ENCODE measurements around the gene ERI3. TPM values are rescaled to one million over a fixed set of nuclear protein-coding genes. Genes with fewer than 3 reads are reported as not detected.
A peak's percentile ranks its signal among the peaks of the same experiment; 100 is the strongest.

ERI3 gene
- total RNA-seq, 2 donors from 2014 or later: 33.2 to 36.0 TPM

DNA sequence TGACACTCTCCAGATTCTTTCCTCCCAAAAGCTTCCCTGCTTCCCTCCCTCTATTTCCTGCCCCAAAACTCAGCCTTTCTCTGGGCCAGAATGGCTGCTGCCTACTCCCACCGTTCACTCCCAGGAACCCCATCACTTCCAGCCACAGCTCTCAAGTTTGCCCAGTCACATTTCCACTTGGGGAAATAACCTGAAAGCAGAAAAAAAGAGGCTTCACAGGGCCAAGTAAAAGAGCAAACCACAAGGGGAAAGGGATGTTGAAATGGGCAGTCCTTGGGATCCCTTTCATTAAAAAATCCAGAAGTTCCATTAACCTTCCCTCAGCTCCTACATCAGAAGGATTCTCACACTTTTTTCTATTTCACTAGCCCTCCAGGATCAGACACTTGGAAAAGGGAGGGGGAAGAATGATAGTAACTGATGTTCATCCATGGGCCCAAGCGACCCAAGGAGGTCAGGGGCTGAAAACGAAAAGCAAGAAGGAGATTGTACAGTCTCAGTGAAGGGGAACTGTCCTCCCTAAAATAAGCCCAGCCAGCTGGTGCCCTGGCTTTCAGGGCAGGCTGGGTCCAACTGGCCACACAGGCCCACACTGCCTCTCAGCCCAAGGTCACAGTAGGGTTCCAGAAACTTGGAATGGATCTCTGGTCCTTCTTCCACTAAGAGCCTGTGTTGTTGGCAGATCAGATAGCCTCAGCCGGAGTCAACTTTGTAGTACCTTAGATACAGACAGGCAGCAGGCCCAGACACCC, 92.1 kb downstream of the ERI3 start:
- ATAC-seq (no peak), DNase-seq (ENCODE audit: low spot score) (no peak)
- Mint-ChIP-seq H3K4me3 (no peak overlapping the region), H3K36me3 (no peaks in the 10 kb centered on the region), H3K9me3 (no peaks in the 10 kb centered on the region), H3K27me3 (no peaks in the 10 kb centered on the region), H3K4me1 (ENCODE audit: low read depth in 2 of 2) (peaks cover 0 to 9% of the 10 kb centered on the region in 2 donors), H3K27ac (no peak overlapping the region)

DNA sequence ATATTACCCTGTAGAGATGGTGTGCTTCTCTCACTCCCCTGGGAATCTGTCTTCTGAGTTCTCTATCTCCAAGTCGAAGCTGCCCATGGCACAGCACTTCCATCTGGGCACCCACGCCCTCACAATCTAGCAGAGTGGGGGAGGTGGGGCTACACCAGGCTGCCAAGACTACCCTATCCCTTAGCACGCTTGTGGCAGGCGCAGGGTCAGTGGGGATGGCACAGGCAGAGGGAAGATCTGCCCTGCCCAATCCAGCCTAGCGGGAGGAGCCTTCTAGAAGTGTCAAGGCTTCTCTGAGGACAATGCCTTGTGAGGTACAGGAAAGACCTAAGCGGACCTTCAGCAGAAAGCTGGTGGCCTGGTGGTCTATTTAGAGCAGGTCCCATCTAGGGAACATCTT, 92.6 kb downstream of the ERI3 start:
- Mint-ChIP-seq H3K4me1 (ENCODE audit: low read depth in 2 of 2) (peaks cover 0 to 9% of the 10 kb centered on the region in 2 donors), H3K36me3 (no peaks in the 10 kb centered on the region), H3K9me3 (no peaks in the 10 kb centered on the region), H3K27me3 (no peaks in the 10 kb centered on the region), H3K27ac (no peak overlapping the region), H3K4me3 (no peak overlapping the region)
- no peak for ATAC-seq
- no peak for DNase-seq (ENCODE audit: low spot score)

DNA sequence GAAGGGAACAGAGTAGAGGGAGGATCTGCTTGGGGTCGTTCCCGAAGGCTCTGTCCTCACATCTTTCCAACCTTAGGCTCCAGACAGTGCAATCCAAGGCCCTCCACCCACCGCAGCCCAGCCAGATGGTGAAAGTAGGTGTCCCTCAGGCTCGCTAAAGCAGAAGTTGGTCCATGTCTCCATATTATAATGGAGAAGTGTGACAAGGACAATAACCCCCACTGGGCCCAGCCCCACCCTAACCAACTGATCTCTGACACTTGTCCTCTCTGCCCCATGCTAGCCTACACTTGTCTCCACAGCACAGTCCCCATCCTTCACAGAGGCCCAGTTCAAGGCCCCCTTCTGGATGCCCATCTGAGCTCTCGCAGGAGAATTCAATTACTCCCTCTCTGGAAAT, 93.1 kb downstream of the ERI3 start:
- Mint-ChIP-seq H3K9me3 (no peaks in the 10 kb centered on the region), H3K4me3 (no peak overlapping the region), H3K4me1 (ENCODE audit: low read depth in 2 of 2) (peaks cover 0 to 9% of the 10 kb centered on the region in 2 donors), H3K27ac (no peak overlapping the region), H3K27me3 (no peaks in the 10 kb centered on the region), H3K36me3 (no peaks in the 10 kb centered on the region)
- DNase-seq (ENCODE audit: low spot score) (no peak), ATAC-seq (no peak)

DNA sequence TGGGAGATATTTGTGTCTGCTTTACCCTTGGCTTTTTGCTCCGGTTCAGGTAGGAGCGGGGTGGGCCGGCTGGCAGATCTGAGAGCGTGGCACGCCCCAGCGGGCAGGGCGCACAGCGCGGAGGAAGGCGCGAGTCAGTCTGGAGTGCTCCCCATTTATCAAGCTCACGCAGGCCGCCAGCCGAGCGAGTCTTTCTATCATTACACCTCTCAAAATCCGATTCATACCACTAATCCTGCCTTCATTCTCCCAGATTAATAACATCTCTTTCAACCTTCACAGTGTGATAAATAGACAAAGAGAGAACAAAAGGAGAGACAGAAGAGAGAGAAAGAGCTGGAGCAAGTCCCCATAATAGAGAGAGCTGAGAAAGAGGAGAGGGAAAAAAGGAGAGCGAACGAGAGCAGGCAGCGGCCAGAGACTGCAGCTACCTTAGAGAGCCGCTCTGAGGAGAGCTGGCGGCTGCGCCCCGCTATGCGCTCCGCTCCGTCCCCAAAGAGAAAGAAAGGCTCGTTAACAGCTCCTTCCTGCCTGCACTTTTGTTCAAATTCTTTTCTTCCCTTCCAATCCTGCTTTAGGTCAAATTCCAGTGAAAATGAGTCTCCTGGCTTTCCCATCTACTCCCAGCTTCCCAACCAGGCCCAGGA, 93.8 kb downstream of the ERI3 start:
- no peak for DNase-seq (ENCODE audit: low spot score)
- Mint-ChIP-seq H3K27ac (peak overlapping the region in 1 of 2 donors; percentile 7), H3K36me3 (no peaks in the 10 kb centered on the region), H3K27me3 (no peaks in the 10 kb centered on the region), H3K4me3 (no peak overlapping the region), H3K4me1 (ENCODE audit: low read depth in 2 of 2) (peaks cover 0 to 9% of the 10 kb centered on the region in 2 donors), H3K9me3 (no peaks in the 10 kb centered on the region)
- ATAC-seq: no peak

DNA sequence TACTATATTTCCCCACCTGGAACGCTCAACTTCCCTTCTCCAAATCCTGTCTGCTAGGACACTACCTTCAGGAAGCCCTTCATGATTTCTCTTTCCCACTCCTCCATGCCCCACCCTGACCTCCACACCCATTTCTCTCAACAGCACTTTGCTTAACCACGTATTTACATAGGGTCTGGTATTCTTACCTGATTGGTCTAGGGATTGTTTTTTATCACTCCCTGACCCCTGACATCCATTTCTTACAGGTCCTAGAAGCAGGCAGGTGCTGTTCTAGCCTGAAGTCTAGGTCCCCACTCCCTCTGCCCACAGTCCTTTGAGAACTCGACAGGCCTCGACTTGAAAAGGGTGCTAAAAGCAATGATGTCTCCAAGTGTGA, 94.3 kb downstream of the ERI3 start:
- H3K27ac Mint-ChIP-seq: peak overlapping the region in 1 of 2 donors; percentile 7
- H3K36me3 Mint-ChIP-seq: no peaks in the 10 kb centered on the region
- no peak overlapping the region for H3K4me3 Mint-ChIP-seq
- ATAC-seq: no peak
- no peaks in the 10 kb centered on the region for H3K27me3 Mint-ChIP-seq
- H3K9me3 Mint-ChIP-seq: no peaks in the 10 kb centered on the region
- no peak for DNase-seq (ENCODE audit: low spot score)
- H3K4me1 Mint-ChIP-seq (ENCODE audit: low read depth in 2 of 2): peaks cover 0 to 9% of the 10 kb centered on the region in 2 donors

DNA sequence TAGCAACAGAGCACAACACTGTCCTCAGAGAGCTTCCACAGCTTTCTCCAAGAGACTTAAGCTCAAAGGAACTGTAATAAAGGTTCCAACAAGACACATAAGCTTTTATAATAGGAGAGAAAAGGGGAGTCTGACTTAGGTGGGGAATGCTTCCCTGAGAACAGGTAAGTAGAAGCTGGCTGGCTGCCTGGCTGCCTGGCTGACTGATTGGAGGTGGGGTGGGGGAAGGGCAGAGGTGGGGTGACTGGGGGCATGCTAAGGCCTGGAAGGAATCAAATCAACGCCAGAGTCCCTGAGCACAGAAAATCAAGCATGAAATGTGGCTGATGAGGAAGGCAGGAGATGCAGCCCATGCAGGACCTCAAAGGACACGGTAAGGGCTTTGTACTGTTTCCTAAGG, 96.0 kb downstream of the ERI3 start:
- Mint-ChIP-seq H3K9me3 (no peaks in the 10 kb centered on the region), H3K36me3 (no peaks in the 10 kb centered on the region)

DNA sequence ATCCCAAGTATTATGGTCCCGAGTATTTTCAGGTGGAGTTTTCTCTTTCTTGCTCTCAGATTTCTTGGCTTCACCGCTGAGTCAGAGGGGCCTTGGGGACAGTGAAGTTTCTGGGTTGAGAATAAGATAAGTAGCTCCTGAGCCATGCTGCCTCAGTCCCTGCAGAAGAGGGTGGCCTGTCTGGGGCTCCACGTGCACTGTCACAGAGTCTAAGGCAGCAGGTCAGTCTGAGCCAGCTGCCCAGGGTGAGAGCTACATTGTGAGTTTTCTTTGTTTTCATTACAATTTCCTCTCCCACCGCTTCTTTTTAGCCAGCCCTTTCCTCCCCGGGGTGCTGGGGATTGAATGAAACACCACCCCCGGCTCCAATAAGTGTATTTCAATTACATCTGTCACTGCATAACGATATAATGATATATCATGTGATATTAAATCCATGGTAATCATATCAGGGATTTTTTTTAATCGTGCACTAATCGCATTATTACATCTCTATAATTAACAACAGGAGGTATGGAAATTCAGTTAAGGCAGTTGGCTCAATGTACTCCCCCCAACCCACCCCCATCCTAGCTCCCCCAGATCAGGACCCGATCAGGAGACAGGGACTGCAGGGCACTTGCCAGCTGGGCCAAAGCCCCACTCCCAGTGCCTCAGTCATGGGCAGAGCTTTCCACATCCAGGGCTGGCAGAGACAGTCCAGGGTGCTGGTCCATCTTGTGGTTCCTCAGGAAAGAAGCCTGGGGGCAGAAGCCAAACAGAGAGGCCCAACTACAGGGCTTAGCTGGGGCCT, 98.1 kb downstream of the ERI3 start:
- Mint-ChIP-seq H3K9me3 (no peaks in the 10 kb centered on the region), H3K4me1 (ENCODE audit: low read depth in 2 of 2) (peaks cover 0 to 6% of the 10 kb centered on the region in 2 donors), H3K27ac (no peak overlapping the region), H3K36me3 (no peaks in the 10 kb centered on the region), H3K27me3 (no peaks in the 10 kb centered on the region), H3K4me3 (no peak overlapping the region)
- ATAC-seq (no peak), DNase-seq (ENCODE audit: low spot score) (no peak)

More for the DNA sequence above, 96.0 kb downstream of the ERI3 start:
- H3K4me3 Mint-ChIP-seq: no peak overlapping the region
- no peak for ATAC-seq
- H3K27me3 Mint-ChIP-seq: no peaks in the 10 kb centered on the region
- DNase-seq (ENCODE audit: low spot score): no peak
- H3K27ac Mint-ChIP-seq: no peak overlapping the region
- peaks cover 0 to 9% of the 10 kb centered on the region in 2 donors for H3K4me1 Mint-ChIP-seq (ENCODE audit: low read depth in 2 of 2)

DNA sequence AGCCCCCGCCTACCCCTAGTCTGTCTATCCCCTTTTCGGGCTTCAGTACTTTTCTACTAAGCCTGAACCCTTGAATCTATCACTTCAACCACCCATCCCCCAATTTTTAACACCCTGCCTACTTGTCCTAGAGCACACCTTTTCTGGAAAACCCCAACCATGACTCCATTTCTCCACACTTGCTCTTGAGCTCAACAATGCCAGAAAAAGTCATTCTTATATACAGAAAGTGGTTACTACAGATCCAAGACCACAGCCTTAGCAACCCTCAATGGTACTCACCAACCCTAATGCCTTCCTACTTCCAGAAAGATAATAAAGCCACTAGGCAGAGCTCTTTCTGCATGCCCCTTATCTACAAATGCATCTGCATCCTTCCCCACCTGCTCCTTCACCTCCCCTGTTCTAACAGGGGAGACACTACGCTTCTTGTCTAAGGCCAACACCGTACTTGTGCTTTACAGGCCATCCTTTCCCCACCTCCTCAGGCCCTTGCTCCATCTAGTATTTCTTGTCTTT, 100.6 kb downstream of the ERI3 start:
- no peaks in the 10 kb centered on the region for H3K9me3 Mint-ChIP-seq
- no peak for DNase-seq (ENCODE audit: low spot score)
- H3K36me3 Mint-ChIP-seq: no peaks in the 10 kb centered on the region
- no peak overlapping the region for H3K4me3 Mint-ChIP-seq
- H3K27ac Mint-ChIP-seq: no peak overlapping the region
- peak in 1 of 2 donors; percentile 13 for ATAC-seq
- no peaks in the 10 kb centered on the region for H3K27me3 Mint-ChIP-seq
- H3K4me1 Mint-ChIP-seq (ENCODE audit: low read depth in 2 of 2): no peaks in the 10 kb centered on the region

DNA sequence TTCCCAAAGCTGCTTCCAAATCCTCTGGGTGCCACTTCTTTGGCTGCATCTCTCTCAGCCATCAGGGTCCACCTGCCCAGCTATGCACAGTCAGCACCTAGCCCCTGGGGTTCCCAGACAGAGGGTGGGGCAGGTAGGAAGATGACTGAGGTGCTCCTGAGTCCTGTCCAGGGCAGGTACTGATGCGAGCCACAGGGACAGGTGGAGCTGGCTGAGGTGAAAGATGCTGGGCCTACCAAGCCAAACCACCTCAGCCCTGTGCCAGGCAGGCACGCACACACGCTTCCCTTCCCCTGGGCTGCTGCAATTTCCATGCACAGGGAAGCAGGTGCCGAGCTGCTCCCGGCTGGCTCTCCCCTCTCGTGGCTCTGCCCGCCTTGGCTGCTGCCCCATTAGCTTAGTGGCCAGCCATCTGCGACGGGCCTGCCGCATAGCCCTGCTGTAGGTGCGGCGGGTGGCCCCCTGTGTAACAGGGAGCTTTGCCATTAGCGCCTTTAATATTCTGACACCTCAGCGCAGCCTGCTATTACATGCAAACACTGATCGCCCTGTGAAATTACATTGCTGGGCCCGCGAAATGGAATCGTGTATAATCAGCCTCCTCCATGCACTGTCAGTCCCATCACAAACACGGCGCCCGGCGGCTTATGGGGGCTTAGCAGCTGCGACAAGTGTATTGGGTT, 102.9 kb downstream of the ERI3 start:
- no peaks in the 10 kb centered on the region for H3K36me3 Mint-ChIP-seq
- ATAC-seq (no peak), DNase-seq (ENCODE audit: low spot score) (no peak)
- no peaks in the 10 kb centered on the region for H3K4me1 Mint-ChIP-seq (ENCODE audit: low read depth in 2 of 2)
- no peak overlapping the region for H3K27ac Mint-ChIP-seq
- H3K27me3 Mint-ChIP-seq: no peaks in the 10 kb centered on the region
- H3K4me3 Mint-ChIP-seq: no peak overlapping the region
- H3K9me3 Mint-ChIP-seq: no peaks in the 10 kb centered on the region

DNA sequence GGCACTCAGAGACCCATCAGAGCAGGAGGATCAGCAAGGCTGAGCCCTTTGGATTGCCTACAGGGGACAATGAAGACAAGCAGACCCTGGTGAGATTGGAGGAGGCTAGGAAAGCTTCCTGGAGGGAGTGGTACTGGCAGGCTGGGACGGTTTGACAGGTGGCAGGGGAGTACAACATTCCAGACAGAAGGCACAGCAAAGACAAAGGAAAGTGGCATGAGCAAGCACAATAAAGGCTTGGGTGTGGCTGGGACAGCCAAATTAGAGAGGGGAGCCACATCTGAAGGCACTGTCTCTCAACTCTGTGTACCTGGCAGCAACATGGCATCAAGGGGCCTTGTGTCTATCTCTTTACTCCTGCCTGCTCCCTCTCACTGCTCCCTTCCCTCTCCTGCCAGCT, 103.6 kb downstream of the ERI3 start:
- DNase-seq (ENCODE audit: low spot score): no peak
- H3K27ac Mint-ChIP-seq: no peak overlapping the region
- peaks cover 0 to 4% of the 10 kb centered on the region in 2 donors for H3K4me1 Mint-ChIP-seq (ENCODE audit: low read depth in 2 of 2)
- no peaks in the 10 kb centered on the region for H3K27me3 Mint-ChIP-seq
- no peaks in the 10 kb centered on the region for H3K36me3 Mint-ChIP-seq
- no peak overlapping the region for H3K4me3 Mint-ChIP-seq
- H3K9me3 Mint-ChIP-seq: no peaks in the 10 kb centered on the region
- ATAC-seq: no peak

DNA sequence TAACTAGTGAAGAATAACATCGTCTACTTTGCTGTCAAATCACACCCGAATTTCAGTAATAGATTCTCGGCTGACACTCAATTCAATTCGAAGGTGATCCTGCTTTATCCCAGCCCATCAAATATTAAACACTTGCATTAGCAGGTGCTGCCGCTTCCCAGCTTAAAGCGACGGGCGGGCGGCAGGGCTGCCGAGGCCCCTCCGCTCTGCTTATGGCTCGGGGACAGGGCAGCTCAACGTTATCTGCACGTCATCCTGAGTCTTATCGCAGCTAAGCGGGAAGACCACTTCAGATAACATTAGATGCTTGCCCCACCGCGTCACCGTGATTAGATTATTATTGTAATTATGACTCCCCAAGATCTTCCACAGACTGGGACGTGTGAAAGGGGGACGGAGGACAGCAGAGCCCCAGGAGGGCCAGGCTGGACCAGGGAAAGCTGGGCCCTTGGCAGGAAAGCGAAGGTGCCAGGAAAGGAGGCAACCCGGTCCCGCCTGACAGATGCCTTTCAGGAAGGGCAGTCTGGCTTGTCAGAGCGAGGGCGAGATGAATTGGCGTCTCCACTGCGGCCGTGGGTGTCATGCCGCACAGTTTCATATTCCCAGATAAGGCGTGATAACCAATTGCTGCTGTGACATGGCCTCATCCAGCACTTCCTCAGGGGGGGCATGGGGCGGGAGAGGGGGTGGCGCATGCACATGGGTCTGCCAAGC, 104.8 kb downstream of the ERI3 start:
- Mint-ChIP-seq H3K27me3 (no peaks in the 10 kb centered on the region), H3K9me3 (no peaks in the 10 kb centered on the region), H3K4me3 (no peak overlapping the region), H3K36me3 (no peaks in the 10 kb centered on the region), H3K27ac (no peak overlapping the region), H3K4me1 (ENCODE audit: low read depth in 2 of 2) (peaks cover 0 to 4% of the 10 kb centered on the region in 2 donors)
- no peak for DNase-seq (ENCODE audit: low spot score)
- no peak for ATAC-seq

DNA sequence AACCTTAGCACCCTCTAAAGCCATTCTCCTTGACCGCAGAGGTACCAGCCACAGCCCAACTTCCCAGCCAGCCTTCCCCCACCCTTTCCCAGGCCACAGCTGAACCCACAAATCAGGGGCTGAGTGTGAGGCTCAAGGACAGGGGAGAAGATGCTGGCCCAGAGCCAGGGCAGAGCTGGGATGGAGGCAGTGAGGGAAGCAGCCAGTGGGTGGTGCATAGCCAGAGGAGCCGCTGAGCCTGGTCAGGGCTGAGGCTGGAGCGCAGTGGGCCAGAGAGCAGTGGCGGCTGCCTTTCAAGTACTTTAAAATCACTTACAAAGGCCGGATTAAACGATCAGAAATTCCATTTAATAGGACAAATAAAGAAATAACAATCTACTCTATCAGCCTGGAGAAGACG, 105.5 kb downstream of the ERI3 start:
- DNase-seq (ENCODE audit: low spot score): no peak
- Mint-ChIP-seq H3K27ac (no peak overlapping the region), H3K36me3 (no peaks in the 10 kb centered on the region), H3K27me3 (no peaks in the 10 kb centered on the region), H3K4me3 (no peak overlapping the region), H3K9me3 (no peaks in the 10 kb centered on the region), H3K4me1 (ENCODE audit: low read depth in 2 of 2) (peaks cover 0 to 6% of the 10 kb centered on the region in 2 donors)
- no peak for ATAC-seq

DNA sequence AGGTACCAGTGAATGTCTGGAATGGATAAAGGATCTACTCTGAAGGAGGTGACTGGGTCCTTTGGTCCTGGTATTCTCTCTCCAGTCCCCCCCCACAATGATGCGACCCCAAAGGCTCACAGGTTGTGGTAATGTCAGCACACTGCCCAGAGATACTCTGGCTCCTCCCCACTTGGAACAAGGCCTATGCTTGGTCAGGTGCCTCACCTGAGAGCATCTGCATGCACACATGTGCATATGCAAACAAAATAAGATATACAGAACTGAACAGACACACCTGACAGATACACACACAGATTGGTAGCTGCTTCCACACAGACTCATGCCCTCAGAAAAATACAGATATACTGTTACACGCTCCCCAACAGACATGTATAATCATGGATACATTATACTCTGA, 108.3 kb downstream of the ERI3 start:
- Mint-ChIP-seq H3K36me3 (no peaks in the 10 kb centered on the region), H3K4me3 (no peak overlapping the region), H3K4me1 (ENCODE audit: low read depth in 2 of 2) (peaks cover 0 to 8% of the 10 kb centered on the region in 2 donors), H3K9me3 (no peaks in the 10 kb centered on the region), H3K27ac (peak overlapping the region in 1 of 2 donors; percentile 21), H3K27me3 (no peaks in the 10 kb centered on the region)
- DNase-seq (ENCODE audit: low spot score) (no peak), ATAC-seq (no peak)
